Peyer's patch (tissue), 4 donors: ENCODE data around the gene NLGN4X.

Source experiments
- POLR2A ChIP-seq, 2 donors: fragments of 450-650 bp; IDR thresholded peaks; one replicate each; pipeline ENCODE4 v1.5.1; 2017; ENCODE audit warnings: antibody characterized with exemption in 2 of 2, mild to moderate bottlenecking in 2 of 2, moderate library complexity in 2 of 2
- TF ChIP-seq, protein P1 (sequence below), 6 experiments: fragments of 450-650 bp in 4 of 6; fragments of 200-600 bp in 2 of 6; sonication (generic) in 1 of 6; IDR thresholded peaks; one replicate each; pipeline ENCODE4 v1.5.1; 2017 to 2019; ENCODE audit warnings: antibody characterized with exemption in 6 of 6, mild to moderate bottlenecking in 3 of 6, moderate library complexity in 1 of 6

DNA sequence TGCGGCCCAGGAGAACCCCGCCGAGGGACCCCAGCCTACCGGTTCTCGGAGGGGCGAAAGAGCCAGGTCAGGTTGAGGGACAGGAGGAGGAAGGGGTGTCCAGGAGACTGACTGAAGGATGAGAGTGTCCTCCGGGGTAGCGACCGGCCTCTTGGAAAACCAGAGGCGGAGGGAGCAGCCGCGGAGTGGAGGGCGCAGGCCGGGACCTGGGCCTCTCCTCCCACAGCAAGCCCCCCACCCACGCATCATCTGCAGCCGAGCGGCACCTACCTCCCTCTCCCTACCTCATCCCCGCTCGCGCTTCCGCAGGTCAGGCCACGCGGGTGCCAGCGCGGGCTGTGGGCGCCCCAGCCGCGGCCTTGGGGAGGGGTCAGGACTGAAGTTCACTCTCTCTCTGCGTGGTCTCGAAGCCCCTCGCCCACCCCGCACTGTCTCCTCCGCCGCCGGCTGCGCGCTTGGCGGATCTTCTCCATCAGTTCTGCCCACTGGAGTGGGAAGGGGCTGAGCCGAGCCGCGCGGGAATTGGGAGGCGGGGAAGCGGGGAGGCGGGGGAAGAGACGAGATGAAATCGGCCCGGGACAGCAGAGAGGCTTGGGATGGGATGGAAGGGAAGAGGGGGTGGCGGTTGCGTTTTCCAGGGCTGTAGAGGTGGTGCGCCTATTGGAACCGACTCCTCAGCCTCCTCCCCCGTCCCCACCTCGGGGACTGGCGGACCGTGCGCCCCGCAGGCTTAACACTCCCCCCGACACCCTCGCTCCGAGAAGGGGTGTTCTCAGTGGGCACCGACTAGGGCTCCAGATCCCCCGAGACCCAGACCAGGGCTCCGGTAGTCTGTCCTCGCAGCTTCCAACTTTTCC, 1.8 kb downstream of the NLGN4X start:
- TF ChIP-seq, protein P1, sequence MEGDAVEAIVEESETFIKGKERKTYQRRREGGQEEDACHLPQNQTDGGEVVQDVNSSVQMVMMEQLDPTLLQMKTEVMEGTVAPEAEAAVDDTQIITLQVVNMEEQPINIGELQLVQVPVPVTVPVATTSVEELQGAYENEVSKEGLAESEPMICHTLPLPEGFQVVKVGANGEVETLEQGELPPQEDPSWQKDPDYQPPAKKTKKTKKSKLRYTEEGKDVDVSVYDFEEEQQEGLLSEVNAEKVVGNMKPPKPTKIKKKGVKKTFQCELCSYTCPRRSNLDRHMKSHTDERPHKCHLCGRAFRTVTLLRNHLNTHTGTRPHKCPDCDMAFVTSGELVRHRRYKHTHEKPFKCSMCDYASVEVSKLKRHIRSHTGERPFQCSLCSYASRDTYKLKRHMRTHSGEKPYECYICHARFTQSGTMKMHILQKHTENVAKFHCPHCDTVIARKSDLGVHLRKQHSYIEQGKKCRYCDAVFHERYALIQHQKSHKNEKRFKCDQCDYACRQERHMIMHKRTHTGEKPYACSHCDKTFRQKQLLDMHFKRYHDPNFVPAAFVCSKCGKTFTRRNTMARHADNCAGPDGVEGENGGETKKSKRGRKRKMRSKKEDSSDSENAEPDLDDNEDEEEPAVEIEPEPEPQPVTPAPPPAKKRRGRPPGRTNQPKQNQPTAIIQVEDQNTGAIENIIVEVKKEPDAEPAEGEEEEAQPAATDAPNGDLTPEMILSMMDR (IDR thresholded peaks at IDR 0.05): no peak
- TF ChIP-seq POLR2A (IDR thresholded peaks at IDR 0.05): no peak
